Breast epithelium (tissue), 4 donors: ENCODE measurements around the gene GPER1. TPM values are rescaled to one million over a fixed set of nuclear protein-coding genes. Genes with fewer than 3 reads are reported as not detected.
A peak's percentile ranks its signal among the peaks of the same experiment; 100 is the strongest.

Experiments used
- DNase-seq, 2 donors: peaks; one replicate each; pipeline ENCODE4 v3.0.0-alpha.2; 2019; ENCODE audit warnings: low spot score in 2 of 2
- H3K27ac ChIP-seq, 2 donors: fragments of 200-600 bp; sonication (generic) in 1 of 2; one replicate each; pipeline ENCODE4 v1.5.1; 2016 to 2019; ENCODE audit warnings: mild to moderate bottlenecking in 1 of 2
- H3K27me3 ChIP-seq, 2 donors: fragments of 200-600 bp; sonication (generic) in 1 of 2; one replicate each; pipeline versions ENCODE4 v1.5.1 to v1.6.0; 2017 to 2019; ENCODE audit warnings: control low read depth in 1 of 2, mild to moderate bottlenecking in 1 of 2
- H3K36me3 ChIP-seq: fragments of 200-600 bp; one replicate; pipeline ENCODE4 v1.5.1; 2019
- H3K4me1 ChIP-seq, 2 donors: fragments of 200-600 bp; sonication (generic); one replicate each; pipeline ENCODE4 v1.5.1; 2016 to 2019; ENCODE audit warnings: control low read depth in 1 of 2
- H3K4me3 ChIP-seq, 3 donors: fragments of 200-600 bp; sonication (generic); 1 replicate in 2 of 3; 2 replicates in 1 of 3; pipeline ENCODE4 v1.5.1; 2016 to 2019; ENCODE audit warnings: mild to moderate bottlenecking in 3 of 3, moderate library complexity in 2 of 3
- H3K9me3 ChIP-seq, 2 donors: fragments of 200-600 bp; sonication (generic) in 1 of 2; one replicate each; pipeline ENCODE4 v1.5.1; 2016 to 2019; ENCODE audit warnings: control low read depth in 1 of 2
- POLR2A ChIP-seq: fragments of 450-650 bp; IDR thresholded peaks from one replicate; pipeline ENCODE4 v1.6.1; 2016; ENCODE audit warnings: antibody characterized with exemption, mild to moderate bottlenecking, moderate library complexity
- POLR2AphosphoS5 ChIP-seq, 3 donors: sonication (generic); formaldehyde crosslinking; IDR thresholded peaks; one replicate each; pipeline ENCODE4 v1.6.1; 2017; ENCODE audit warnings: antibody characterized with exemption in 3 of 3
- intact Hi-C: fragments of 100-400 bp; cut with DNase I; formaldehyde crosslinking; loops from one replicate; pipeline ENCODE4 v1.15.1; 2023; ENCODE audit warnings: low total_unique reads
- total RNA-seq, 3 donors: library from RNA; depleted of rRNA; stranded (reverse); fragments of >200 nt; gene quantifications; one replicate each; pipeline ENCODE4 v1.1.0, GENCODE V29; 2016
- TF ChIP-seq, protein P1 (sequence below), 3 donors: fragments of 450-650 bp; IDR thresholded peaks; one replicate each; pipeline ENCODE4 v1.5.1; 2016 to 2017; ENCODE audit warnings: antibody characterized with exemption in 3 of 3, mild to moderate bottlenecking in 3 of 3, moderate library complexity in 3 of 3

GPER1 gene
- total RNA-seq, 3 donors from 2014 or later, result 2.6 to 3.3 (median 3.2) TPM

DNA sequence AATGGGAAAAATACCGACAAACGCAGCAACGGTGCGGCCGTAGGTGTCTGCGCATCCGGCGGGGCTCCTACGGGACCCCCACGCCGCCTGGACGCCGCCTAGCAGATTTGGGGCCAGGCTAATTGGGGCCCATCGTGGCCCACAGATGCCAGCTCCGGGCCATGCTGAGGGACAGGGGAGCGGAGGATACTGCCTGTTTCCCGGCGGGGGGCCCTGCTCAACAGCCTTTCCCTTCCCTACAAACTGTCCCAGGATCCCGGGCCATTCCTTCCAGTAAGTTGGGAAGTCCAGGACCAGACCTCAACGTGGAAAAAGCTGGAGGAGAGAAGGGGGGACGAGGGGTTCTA lies 21.7 kb upstream of the GPER1 start:
- DNase-seq, result no peak
- TF ChIP-seq, protein P1, sequence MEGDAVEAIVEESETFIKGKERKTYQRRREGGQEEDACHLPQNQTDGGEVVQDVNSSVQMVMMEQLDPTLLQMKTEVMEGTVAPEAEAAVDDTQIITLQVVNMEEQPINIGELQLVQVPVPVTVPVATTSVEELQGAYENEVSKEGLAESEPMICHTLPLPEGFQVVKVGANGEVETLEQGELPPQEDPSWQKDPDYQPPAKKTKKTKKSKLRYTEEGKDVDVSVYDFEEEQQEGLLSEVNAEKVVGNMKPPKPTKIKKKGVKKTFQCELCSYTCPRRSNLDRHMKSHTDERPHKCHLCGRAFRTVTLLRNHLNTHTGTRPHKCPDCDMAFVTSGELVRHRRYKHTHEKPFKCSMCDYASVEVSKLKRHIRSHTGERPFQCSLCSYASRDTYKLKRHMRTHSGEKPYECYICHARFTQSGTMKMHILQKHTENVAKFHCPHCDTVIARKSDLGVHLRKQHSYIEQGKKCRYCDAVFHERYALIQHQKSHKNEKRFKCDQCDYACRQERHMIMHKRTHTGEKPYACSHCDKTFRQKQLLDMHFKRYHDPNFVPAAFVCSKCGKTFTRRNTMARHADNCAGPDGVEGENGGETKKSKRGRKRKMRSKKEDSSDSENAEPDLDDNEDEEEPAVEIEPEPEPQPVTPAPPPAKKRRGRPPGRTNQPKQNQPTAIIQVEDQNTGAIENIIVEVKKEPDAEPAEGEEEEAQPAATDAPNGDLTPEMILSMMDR (IDR thresholded peaks at IDR 0.05), result no peak
- TF ChIP-seq POLR2AphosphoS5 (IDR thresholded peaks at IDR 0.05), result no peak
- TF ChIP-seq POLR2A, result no peak
- Histone ChIP-seq H3K27ac (no peak overlapping the region), H3K27me3 (no peaks in the 10 kb centered on the region), H3K4me3 (peak overlapping the region in 1 of 3 donors; percentile 35), H3K9me3 (no peaks in the 10 kb centered on the region), H3K36me3 (no peaks in the 10 kb centered on the region), H3K4me1 (no peaks in the 10 kb centered on the region)
- intact Hi-C loops, result loop anchor here (5.0 kb wide), 1 partner anchor 69 kb away; no protein-coding TSS in a partner anchor

DNA sequence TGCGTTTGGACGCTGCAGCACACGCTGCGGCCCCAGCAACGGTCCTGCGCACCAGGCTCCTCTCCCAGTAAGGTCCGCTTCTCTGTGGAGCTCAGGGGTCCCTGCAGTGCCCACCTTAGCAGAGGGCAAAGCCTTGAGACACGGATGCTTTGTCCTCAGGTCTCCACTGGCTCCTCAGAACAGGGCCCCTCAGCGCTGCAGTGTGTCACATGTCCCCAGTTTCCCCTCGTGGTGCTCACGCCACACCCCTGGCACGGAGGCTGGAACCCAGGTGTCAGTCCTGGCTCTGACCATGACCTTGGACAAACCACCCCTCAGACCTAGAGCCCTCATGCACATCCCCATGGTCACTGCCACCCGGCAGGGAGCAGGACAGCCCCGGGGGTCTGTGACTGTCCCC lies 19.9 kb upstream of the GPER1 start:
- intact Hi-C loops, result loop anchor here (5.0 kb wide), 1 partner anchor 71 kb away; no protein-coding TSS in a partner anchor
- no peaks in the 10 kb centered on the region for H3K4me1 ChIP-seq
- no peak overlapping the region for H3K27ac ChIP-seq
- H3K27me3 ChIP-seq, result no peaks in the 10 kb centered on the region
- H3K36me3 ChIP-seq, result no peaks in the 10 kb centered on the region
- no peaks in the 10 kb centered on the region for H3K9me3 ChIP-seq
- H3K4me3 ChIP-seq, result no peak overlapping the region
- TF ChIP-seq, protein P1 (IDR thresholded peaks at IDR 0.05), result no peak
- no peak for TF ChIP-seq POLR2AphosphoS5 (IDR thresholded peaks at IDR 0.05)
- no peak for TF ChIP-seq POLR2A
- no peak for DNase-seq

DNA sequence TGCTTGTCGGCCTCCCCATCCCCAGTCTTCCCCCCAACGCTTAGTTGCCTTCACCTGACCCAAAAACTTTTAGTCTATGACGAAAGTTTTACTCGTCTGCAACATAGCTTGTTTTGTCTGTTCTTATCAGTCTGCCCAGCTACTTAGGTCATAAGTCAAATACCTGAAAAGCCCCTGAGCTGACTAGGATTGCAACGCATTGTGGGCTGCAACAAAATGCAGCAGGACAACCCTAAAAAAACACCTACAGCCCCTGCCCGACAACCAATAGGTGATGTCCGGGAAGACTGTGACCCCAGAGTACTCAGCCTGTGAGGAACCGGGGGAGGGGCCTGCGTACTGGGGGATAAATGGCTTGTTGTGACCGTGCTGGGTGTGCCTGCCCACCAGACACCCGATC lies 19.3 kb upstream of the GPER1 start:
- TF ChIP-seq POLR2AphosphoS5 (IDR thresholded peaks at IDR 0.05), result no peak
- TF ChIP-seq, protein P1 (IDR thresholded peaks at IDR 0.05), result no peak
- TF ChIP-seq POLR2A, result no peak
- H3K27me3 ChIP-seq, result no peaks in the 10 kb centered on the region
- no peak overlapping the region for H3K4me3 ChIP-seq
- H3K36me3 ChIP-seq, result no peaks in the 10 kb centered on the region
- no peaks in the 10 kb centered on the region for H3K9me3 ChIP-seq
- no peak for DNase-seq
- H3K27ac ChIP-seq, result no peak overlapping the region
- intact Hi-C loops, result loop anchor here (5.0 kb wide), 1 partner anchor 71 kb away; no protein-coding TSS in a partner anchor
- H3K4me1 ChIP-seq, result no peaks in the 10 kb centered on the region

- no peaks in the 10 kb centered on the region for H3K4me1 ChIP-seq
- intact Hi-C loops, result no loop called here
- no peaks in the 10 kb centered on the region for H3K27me3 ChIP-seq
- no peaks in the 10 kb centered on the region for H3K9me3 ChIP-seq
- DNase-seq, result no peak
- no peak overlapping the region for H3K4me3 ChIP-seq
- no peaks in the 10 kb centered on the region for H3K36me3 ChIP-seq
- TF ChIP-seq POLR2AphosphoS5 (IDR thresholded peaks at IDR 0.05) (no peak), POLR2A (no peak)
- TF ChIP-seq, protein P1 (IDR thresholded peaks at IDR 0.05), result no peak
- no peak overlapping the region for H3K27ac ChIP-seq
Observed at GRCh38 chr7:1070544-1071011, 17.3 kb upstream of the GPER1 start.

- TF ChIP-seq, protein P1 (IDR thresholded peaks at IDR 0.05), result no peak
- TF ChIP-seq POLR2AphosphoS5 (IDR thresholded peaks at IDR 0.05), result no peak
- no peak for TF ChIP-seq POLR2A
- intact Hi-C loops, result no loop called here
- no peaks in the 10 kb centered on the region for H3K4me1 ChIP-seq
- no peak overlapping the region for H3K4me3 ChIP-seq
- no peaks in the 10 kb centered on the region for H3K27me3 ChIP-seq
- no peaks in the 10 kb centered on the region for H3K9me3 ChIP-seq
- no peak for DNase-seq
- H3K27ac ChIP-seq, result no peak overlapping the region
- H3K36me3 ChIP-seq, result no peaks in the 10 kb centered on the region
Observed at GRCh38 chr7:1071731-1072254, 16.1 kb upstream of the GPER1 start.
